ENCODE data around the gene TMEM37.
A peak's percentile ranks its signal among the peaks of the same experiment; 100 is the strongest.

The TMEM37 gene

DNA sequence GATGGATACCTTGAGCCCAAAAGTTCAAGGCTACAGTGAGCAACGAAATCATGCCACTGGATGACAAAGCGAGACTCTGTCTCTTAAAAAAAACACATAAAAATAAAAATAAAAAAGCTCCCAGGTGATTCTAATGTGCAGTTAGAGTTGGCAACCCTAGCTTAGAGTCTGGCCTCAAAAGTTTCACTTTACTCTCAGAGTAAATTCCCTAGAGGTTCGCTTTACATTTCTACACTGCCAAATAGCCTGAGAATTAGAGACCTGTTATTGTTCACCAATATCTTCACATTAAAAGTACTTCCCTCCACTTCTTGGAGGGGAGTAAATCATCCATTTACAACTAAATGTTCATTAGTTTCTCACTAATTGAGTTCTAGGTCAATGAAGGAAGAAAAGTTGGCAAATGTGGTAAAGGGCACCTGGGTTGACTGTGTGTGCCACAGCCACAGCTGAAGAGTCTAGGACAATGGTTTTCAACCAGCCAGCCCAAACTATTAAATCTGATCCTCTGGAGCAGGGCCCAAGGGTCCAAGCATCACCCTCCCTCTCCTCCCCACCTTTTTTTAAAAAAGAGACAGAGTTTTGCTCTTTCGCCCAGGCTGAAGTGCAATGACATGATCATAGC, 15.2 kb upstream of the TMEM37 start:
- peaks cover 17% of the 10 kb centered on the region for H3K9me3 Mint-ChIP-seq
- H3K27ac Mint-ChIP-seq: no peak overlapping the region
- H3K36me3 Mint-ChIP-seq (ENCODE audit: low read depth): no peaks in the 10 kb centered on the region
- TF ChIP-seq, protein P1, sequence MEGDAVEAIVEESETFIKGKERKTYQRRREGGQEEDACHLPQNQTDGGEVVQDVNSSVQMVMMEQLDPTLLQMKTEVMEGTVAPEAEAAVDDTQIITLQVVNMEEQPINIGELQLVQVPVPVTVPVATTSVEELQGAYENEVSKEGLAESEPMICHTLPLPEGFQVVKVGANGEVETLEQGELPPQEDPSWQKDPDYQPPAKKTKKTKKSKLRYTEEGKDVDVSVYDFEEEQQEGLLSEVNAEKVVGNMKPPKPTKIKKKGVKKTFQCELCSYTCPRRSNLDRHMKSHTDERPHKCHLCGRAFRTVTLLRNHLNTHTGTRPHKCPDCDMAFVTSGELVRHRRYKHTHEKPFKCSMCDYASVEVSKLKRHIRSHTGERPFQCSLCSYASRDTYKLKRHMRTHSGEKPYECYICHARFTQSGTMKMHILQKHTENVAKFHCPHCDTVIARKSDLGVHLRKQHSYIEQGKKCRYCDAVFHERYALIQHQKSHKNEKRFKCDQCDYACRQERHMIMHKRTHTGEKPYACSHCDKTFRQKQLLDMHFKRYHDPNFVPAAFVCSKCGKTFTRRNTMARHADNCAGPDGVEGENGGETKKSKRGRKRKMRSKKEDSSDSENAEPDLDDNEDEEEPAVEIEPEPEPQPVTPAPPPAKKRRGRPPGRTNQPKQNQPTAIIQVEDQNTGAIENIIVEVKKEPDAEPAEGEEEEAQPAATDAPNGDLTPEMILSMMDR (IDR thresholded peaks at IDR 0.05; ENCODE audit: unreplicated experiment in 3 of 3): no peak
- no peaks in the 10 kb centered on the region for H3K27me3 Mint-ChIP-seq (ENCODE audit: low read depth)
- H3K4me3 Mint-ChIP-seq: no peak overlapping the region
- H3K4me1 Mint-ChIP-seq: peaks cover 8% of the 10 kb centered on the region

DNA sequence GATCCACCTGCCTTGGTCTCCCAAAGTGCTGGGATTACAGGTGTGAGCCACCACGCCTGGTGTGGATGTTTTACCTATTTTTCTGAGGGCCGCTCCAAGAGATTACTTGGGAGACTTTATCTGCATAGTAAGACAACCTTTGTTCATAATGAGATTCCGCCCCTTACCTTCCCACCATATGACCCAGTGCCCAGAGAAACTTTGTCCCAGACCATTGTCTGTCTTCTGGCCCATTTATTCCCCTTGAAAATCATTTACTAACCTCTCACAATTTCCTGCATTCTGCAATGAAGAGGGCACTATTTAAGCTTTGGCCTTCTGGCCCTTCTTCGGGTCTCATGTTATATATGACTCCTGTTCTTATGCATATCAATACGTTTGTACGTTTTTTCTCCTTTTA, 13.7 kb upstream of the TMEM37 start:
- Mint-ChIP-seq H3K27ac (peak overlapping the region in 1 of 3 experiments; percentile 31), H3K27me3 (ENCODE audit: low read depth) (peaks cover 4% of the 10 kb centered on the region), H3K4me3 (no peak overlapping the region), H3K36me3 (ENCODE audit: low read depth) (peaks cover 7% of the 10 kb centered on the region), H3K9me3 (peaks cover 19% of the 10 kb centered on the region), H3K4me1 (peaks cover 14% of the 10 kb centered on the region)
- TF ChIP-seq, protein P1 (IDR thresholded peaks at IDR 0.05; ENCODE audit: unreplicated experiment in 3 of 3): no peak

DNA sequence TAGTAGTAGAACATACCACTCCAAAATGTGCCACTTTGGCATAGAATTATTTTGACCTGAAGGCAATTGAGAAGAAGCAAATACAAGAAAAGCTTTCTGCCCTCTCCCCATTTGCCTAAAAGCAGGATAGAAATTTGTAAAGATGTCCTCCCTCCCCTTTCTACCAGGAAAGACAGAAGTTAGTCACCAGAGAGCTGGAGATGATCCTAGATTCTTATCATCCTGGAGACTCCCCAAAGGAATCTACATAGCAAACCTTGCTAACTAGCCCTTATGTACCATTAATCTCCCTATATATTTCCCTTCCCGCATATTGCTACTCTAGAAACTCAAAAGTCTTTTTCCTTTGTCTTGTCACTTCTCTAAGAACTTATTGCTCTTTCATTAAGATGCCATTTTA, 12.6 kb upstream of the TMEM37 start:
- Mint-ChIP-seq H3K27me3 (ENCODE audit: low read depth) (peaks cover 4% of the 10 kb centered on the region), H3K36me3 (ENCODE audit: low read depth) (peaks cover 7% of the 10 kb centered on the region), H3K4me3 (no peak overlapping the region), H3K27ac (no peak overlapping the region), H3K9me3 (peaks cover 13% of the 10 kb centered on the region), H3K4me1 (peaks cover 18% of the 10 kb centered on the region)
- TF ChIP-seq, protein P1 (IDR thresholded peaks at IDR 0.05; ENCODE audit: unreplicated experiment in 3 of 3): no peak

DNA sequence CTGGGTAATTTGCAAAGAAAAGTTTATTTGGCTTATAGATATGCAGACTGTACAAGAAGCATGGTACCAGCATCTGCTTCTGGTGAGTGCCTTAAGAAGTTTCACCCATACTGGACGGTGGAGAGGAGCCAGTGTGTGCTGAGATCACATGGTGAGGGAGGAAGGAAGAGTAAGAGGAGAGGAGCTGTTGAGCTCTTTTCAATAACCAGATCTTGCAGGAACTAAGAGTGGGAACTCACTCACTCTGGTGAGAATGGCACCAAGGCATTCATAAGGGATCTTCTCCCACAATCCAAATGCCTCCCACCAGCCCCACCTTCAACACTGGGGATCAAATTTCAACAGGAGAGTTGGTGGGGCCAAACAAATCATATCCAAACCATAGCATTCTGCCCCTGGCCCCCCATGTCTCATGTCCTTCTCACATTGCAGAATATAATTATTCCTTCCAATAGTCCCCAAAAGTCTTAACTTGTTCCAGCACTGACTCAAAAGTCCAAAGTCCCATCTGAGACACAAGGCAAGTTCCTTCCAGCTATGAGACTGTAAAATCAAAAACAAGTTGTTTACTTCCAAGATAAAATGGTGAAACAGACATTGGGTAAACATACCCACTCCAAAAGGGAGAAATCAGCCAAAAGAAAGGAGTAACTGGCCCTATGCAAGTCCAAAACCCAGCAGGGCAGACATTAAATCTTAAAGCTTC, 11.7 kb upstream of the TMEM37 start:
- Mint-ChIP-seq H3K4me1 (peaks cover 18% of the 10 kb centered on the region), H3K27ac (peak overlapping the region in 2 of 3 experiments; percentile 2 to 14), H3K9me3 (peaks cover 9% of the 10 kb centered on the region), H3K4me3 (no peak overlapping the region), H3K27me3 (ENCODE audit: low read depth) (peaks cover 4% of the 10 kb centered on the region), H3K36me3 (ENCODE audit: low read depth) (peaks cover 7% of the 10 kb centered on the region)
- TF ChIP-seq, protein P1 (IDR thresholded peaks at IDR 0.05; ENCODE audit: unreplicated experiment in 3 of 3): no peak

DNA sequence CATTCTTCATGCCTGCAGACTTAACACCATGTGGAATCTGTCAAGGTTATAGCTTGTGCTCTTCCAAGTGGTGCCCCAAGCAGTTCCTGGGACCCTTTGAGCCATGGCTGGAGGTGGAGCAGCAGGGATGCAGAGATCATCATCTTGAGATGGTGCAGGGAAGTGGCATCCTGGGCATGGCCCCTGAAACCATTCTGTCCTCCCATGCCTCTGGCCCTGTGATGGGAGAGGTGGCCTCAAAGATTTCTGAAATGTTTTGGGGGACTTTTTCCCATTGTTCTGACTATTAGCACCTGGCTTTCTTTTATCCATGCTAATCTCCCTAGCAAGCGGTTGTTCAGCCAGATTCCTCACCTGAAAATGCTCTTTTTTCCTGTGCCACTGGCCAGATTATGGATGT, 10.3 kb upstream of the TMEM37 start:
- Mint-ChIP-seq H3K4me1 (peaks cover 18% of the 10 kb centered on the region), H3K36me3 (ENCODE audit: low read depth) (peaks cover 7% of the 10 kb centered on the region), H3K4me3 (no peak overlapping the region), H3K27me3 (ENCODE audit: low read depth) (peaks cover 4% of the 10 kb centered on the region), H3K27ac (no peak overlapping the region), H3K9me3 (peaks cover 9% of the 10 kb centered on the region)
- TF ChIP-seq, protein P1 (IDR thresholded peaks at IDR 0.05; ENCODE audit: unreplicated experiment in 3 of 3): no peak

DNA sequence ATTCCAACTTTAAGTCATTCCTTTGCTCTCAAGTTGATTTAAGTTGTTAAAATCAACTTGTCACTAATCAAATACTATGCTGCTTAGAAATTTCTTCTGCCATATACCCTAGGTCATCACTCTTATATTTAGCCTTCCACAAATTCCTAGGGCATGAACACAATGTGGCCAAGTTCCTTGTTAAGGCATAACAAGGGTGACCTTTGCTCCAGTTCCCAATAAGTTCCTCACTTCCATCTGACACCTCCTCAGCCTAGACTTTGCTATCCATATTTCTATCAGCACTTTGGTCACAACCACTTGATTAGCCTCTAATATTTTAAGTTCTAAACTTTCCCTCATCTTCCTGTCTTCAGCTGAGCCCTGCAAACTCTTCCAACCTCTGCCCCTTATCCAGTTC, 9.9 kb upstream of the TMEM37 start:
- Mint-ChIP-seq H3K9me3 (peaks cover 9% of the 10 kb centered on the region), H3K4me1 (peaks cover 18% of the 10 kb centered on the region), H3K36me3 (ENCODE audit: low read depth) (peaks cover 7% of the 10 kb centered on the region), H3K4me3 (no peak overlapping the region), H3K27me3 (ENCODE audit: low read depth) (peaks cover 4% of the 10 kb centered on the region), H3K27ac (no peak overlapping the region)
- TF ChIP-seq, protein P1 (IDR thresholded peaks at IDR 0.05; ENCODE audit: unreplicated experiment in 3 of 3): no peak
